GM15510 (cell line): ENCODE data around the gene HELZ.

Source experiments
- POLR2A ChIP-seq: IDR thresholded peaks from 3 replicates; pipeline ENCODE4 v1.6.1; 2011; ENCODE audit warnings: borderline replicate concordance; ENCODE audit not compliant: insufficient read length; ENCODE audit errors: extremely low read depth

The HELZ gene

DNA sequence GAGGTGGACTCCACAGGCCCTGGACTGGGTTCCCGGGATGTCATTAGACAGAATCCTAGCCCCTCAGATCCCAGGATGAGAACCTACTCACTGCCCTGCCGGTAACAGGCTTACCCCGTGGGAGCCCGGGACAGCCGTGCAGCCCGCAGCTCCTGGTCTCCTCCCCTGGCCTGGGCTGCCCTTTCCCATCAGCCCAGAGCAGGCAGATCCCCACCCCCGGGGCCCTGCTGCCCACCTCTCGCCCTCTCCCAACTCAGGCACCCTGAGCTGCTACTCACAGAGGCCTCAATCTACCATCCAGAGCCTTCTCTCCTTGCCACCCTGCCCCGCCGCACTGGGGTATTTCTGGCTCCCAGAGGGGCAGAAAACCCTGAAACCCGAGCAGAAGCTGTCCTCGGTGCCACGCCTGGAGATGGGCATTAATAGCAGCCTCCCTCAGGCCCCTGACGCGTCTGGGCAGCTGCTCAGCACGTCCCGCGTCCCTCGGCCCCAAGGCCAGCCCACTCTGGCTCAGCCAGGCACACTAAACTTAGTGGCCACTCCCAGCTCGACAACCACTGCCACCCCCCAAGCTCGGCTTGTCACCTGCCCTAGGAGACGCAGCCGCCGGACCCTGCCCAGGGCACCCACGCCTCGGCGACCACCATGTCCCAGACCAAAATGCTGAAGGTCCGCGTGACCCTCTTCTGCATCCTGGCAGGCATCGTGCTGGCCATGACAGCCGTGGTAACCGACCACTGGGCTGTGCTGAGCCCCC, 200.8 kb downstream of the HELZ start, which contains the start of gene CACNG1:
TSS of gene CACNG1 (plus strand) at position 539 of the 757 bp plus-strand sequence. CDS start at position 646, 107 bp downstream.
- TF ChIP-seq POLR2A = no peak

GRCh38 chr17:67043283-67043682, 201.7 kb downstream of the HELZ start:
- TF ChIP-seq POLR2A = no peak

GRCh38 chr17:67041941-67042899, 202.8 kb downstream of the HELZ start:
- TF ChIP-seq POLR2A = no peak

DNA sequence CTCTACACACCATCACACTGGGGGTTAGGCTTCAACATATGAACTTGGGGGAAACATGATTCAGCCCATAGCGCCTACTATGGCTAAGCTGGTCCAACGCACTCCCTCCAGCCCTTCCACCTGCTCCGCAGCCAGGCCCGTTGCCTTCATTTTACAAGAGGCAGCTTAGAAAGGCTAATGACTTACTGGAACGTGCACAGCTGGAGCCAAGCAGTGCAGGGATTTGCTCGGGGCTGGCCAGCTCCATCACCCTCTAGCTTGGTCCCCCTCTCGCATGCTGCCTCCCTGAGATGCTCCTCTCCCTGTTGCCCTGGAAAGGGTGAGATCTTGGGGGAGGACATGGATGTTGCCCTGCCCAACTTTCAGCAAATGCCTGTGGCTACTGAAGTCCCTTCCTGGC, 203.5 kb downstream of the HELZ start:
- no peak for TF ChIP-seq POLR2A

DNA sequence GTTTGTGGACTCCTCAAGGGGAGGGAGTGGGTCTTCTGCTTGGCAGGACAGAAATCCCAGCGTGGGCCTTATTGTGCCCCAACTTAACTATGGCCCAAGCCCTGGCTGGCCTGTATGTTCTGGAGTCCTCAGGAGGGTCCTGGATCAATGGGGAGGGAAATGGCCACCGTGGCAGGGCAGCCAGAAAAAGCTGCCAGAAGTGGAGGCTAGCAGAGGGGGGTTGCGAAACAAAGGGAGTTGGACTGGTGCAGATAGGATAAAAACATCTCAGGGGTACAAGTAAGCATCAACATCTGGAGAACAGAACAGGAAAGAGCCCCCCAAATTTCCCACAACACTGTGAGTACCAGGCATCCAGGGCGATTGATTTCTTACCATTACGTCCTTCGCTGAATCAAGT, 204.3 kb downstream of the HELZ start:
- TF ChIP-seq POLR2A = no peak

DNA sequence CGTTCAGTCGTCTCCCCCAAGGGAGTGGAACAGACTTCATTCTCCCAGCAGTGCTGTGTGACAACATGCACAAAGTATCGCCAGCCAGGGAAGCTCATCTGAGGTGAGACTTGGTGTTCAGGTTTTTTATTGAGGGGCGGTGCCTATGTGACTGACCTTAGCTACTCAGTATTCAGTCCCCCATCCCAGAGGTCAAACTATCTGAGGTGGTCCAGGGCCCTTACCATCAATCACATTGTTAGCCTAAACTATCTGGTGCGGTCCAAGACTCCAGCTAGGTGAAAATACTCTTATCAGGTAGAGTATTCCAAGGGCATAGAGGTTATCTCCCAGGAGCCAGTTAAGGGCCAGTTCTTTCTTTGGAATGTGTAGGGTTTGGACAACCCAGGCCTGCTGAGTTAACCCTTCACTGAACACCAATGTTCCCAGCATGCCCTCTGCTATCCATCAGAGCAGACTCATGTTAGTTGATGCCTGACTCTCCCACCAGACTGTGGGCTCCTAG, 206.1 kb downstream of the HELZ start:
- no peak for TF ChIP-seq POLR2A

GRCh38 chr17:67035131-67036083, 209.6 kb downstream of the HELZ start:
- TF ChIP-seq POLR2A = no peak

GRCh38 chr17:67033613-67034012, 211.4 kb downstream of the HELZ start:
- TF ChIP-seq POLR2A = no peak

- no peak for TF ChIP-seq POLR2A
These were observed 212.0 kb downstream of the HELZ start for GRCh38 chr17:67032985-67033384.

DNA sequence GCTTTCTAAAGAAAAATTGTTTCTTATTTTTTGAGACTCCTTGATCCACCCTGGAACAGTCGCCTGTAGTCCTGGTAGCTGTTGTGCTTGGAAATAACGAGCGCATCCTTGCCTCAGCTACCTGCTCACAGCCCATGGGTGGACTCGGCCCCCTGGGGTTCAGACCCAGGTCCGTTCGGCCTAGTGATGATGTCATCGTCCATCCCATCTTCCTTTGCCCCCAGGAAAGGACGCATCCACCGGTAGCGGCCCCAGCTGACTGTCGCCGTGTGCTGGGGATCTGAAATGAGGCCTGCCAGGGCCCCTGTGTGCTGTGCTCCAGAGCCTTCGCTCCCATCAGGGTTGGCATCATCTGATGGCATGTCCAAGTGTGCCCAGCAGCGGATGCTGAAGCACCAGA, 212.6 kb downstream of the HELZ start:
- TF ChIP-seq POLR2A = no peak

DNA sequence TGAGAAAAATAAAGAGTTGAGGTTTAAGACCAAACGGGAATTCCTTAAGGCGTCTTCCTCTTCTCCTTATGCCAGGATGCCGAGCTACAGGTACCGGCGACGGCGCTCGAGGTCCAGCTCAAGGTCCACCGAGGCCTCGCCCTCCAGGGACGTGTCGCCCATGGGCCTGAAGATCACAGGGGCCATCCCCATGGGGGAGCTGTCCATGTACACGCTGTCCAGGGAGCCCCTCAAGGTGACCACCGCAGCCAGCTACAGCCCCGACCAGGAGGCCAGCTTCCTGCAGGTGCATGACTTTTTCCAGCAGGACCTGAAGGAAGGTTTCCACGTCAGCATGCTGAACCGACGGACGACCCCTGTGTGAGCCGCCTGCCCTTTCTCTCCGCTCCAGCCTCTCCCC, 214.4 kb downstream of the HELZ start:
- no peak for TF ChIP-seq POLR2A

DNA sequence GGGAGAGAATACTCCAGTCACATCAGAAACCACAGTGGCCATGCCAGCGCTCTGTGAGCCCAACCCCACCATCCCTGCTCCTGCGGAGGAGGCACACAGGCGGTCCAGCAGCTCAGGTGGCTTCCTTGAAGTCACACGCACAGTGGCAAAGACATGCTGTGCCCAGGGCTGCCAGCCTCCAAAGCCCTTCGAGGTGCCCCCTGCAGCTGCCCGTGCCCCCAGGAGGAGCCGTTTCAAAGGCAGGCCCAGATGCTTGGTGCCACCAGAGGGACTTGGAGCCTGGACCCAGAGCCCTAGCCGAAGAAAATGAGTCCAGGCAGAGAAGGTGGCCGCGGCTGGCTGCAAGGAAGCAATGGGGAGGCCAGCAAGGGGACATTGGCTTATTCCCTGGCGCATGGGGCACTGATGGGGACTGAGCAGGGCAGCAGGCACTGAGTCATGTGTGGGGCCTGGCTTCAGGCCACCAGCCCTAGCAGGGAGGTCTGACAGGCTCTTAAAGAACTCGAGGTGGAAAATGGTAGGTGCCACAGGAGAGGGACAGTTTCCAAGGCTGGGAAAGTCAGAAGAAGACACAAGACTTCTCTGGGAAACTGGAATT, 217.9 kb downstream of the HELZ start:
- no peak for TF ChIP-seq POLR2A

DNA sequence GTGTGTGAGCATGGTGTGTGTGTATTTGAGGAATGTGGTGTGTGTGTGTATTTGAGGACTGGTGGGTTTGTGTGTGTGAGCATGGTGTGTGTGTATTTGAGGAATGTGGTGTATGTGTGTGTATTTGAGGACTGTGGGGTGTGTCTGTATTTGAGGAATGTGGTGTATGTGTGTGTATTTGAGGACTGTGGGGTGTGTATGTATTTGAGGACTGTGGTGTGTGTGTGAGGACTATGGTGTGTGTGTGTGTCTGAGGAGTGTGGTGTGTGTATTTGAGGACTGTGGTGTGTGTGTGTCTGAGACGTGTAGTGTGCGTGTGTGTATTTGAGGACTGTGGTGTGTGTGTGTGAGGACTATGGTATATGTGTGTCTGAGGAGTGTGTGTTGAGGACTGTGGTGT, 218.7 kb downstream of the HELZ start:
- no peak for TF ChIP-seq POLR2A
